ENCODE measurements around the gene LPO.

The LPO gene

GRCh38 chr17:58278661-58279015 is 40.3 kb downstream of the LPO start:
- no peak for DNase-seq (ENCODE audit: low spot score)

- no peak for DNase-seq (ENCODE audit: low spot score)
Observed at GRCh38 chr17:58279016-58279711, 40.8 kb downstream of the LPO start.

- no peak for DNase-seq (ENCODE audit: low spot score)
Observed at GRCh38 chr17:58279736-58280479, 41.5 kb downstream of the LPO start.

GRCh38 chr17:58280480-58281217 is 42.3 kb downstream of the LPO start, which contains the start of gene MPO:
Gene MPO, minus strand, starts transcription at chr17:58280935. Its CDS starts 177 bp downstream, at chr17:58280758.
- DNase-seq (ENCODE audit: low spot score): no peak

- no peak for DNase-seq (ENCODE audit: low spot score)
Observed at GRCh38 chr17:58281511-58282011, 43.2 kb downstream of the LPO start.

GRCh38 chr17:58282442-58282841 is 44.1 kb downstream of the LPO start:
- no peak for DNase-seq (ENCODE audit: low spot score)

GRCh38 chr17:58283674-58284612 is 45.6 kb downstream of the LPO start:
- DNase-seq (ENCODE audit: low spot score): no peak

GRCh38 chr17:58284613-58285421 is 46.4 kb downstream of the LPO start:
- no peak for DNase-seq (ENCODE audit: low spot score)

GRCh38 chr17:58285422-58285810 is 47.0 kb downstream of the LPO start:
- no peak for DNase-seq (ENCODE audit: low spot score)

- no peak for DNase-seq (ENCODE audit: low spot score)
Observed at GRCh38 chr17:58289869-58290268, 51.5 kb downstream of the LPO start.

- DNase-seq (ENCODE audit: low spot score): no peak
Observed at GRCh38 chr17:58291246-58291645, 52.9 kb downstream of the LPO start.

- no peak for DNase-seq (ENCODE audit: low spot score)
Observed at GRCh38 chr17:58294034-58294433, 55.6 kb downstream of the LPO start.

GRCh38 chr17:58300336-58300735 is 62.0 kb downstream of the LPO start:
- DNase-seq (ENCODE audit: low spot score): no peak

- DNase-seq (ENCODE audit: low spot score): no peak
Observed at GRCh38 chr17:58301504-58302150, 63.2 kb downstream of the LPO start.

- no peak for DNase-seq (ENCODE audit: low spot score)
Observed at GRCh38 chr17:58302171-58302918, 64.0 kb downstream of the LPO start.

- no peak for DNase-seq (ENCODE audit: low spot score)
Observed at GRCh38 chr17:58302919-58303585, 64.7 kb downstream of the LPO start.

GRCh38 chr17:58303971-58304749 is 65.8 kb downstream of the LPO start:
- DNase-seq (ENCODE audit: low spot score): peak; percentile 86
